Activated CD8-positive, alpha-beta memory T cell treated with anti-CD3 and anti-CD28 coated beads for 48 hours (primary cell): ENCODE results near the gene PNKD.

Source experiments
- DNase-seq, 3 experiments: peaks; one replicate each; pipeline ENCODE4 v3.0.0-alpha.2; 2020; ENCODE audit warnings: low read depth in 2 of 3, low spot score in 2 of 3

PNKD gene, protein sequence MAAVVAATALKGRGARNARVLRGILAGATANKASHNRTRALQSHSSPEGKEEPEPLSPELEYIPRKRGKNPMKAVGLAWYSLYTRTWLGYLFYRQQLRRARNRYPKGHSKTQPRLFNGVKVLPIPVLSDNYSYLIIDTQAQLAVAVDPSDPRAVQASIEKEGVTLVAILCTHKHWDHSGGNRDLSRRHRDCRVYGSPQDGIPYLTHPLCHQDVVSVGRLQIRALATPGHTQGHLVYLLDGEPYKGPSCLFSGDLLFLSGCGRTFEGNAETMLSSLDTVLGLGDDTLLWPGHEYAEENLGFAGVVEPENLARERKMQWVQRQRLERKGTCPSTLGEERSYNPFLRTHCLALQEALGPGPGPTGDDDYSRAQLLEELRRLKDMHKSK

DNA sequence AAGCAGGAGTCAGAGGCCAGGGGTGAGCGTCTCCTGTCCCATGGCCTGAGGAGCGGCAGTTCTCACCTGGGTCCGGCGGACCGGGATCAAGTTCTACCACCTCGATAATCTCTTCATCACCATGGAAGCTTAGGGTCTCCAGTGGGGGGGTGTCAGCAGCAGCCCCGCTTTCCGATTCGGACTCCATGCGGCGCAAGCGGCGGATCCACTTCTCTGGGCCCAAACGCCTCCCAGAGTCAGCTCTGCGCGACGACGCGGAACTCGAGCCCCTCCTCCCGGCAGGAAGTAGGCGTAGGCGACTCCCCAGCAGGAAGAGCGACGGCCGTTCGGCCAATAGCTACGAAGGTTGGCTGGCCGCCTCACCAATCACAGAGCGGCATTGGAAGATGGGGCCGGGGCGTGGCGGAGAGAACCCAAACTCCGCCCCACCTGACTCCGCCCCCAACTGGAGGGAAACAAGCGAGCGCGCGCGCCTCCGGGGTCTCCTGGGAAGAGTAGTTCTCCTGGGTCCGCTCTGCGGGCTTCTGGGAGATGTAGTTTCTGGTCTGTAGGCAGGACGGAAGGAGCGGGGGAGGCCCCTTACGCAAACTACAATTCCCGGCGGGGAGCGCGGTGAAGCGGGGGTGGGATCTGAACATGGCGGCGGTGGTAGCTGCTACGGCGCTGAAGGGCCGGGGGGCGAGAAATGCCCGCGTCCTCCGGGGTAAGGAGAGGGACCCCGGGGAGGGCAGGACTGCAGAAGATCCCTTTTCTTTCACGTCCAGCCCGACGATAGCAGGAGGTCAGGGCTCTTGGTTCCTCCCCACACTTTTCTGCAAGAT lies at the start of gene PNKD, which contains the start of gene AAMP:
Gene PNKD (plus strand): TSS at position 620 of the 821 bp plus-strand sequence. CDS start 17 bp downstream, at position 637.
Gene AAMP (minus strand): TSS at position 238 of the 821 bp plus-strand sequence. CDS start 51 bp downstream, at position 187.
- DNase-seq: peak; percentile 99

DNA sequence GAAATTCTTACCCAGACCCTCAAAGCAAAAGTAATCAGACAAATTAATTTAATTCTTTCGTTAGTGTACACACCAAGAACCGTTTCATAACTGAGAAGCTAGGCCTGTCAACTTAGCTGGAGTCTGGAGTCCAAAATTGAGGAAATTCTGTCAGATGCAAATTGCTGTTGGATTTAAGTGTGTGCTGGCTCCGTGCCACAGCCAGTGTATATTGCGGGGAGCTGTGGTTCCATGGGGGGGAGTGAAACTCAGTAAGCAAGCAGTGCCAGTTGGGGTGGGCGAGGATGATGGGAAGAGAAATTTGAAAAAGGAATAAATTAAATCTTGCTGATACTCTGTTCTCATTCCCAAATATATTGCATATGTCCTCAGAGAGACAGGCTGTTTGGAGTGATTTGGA lies 49.3 kb upstream of the PNKD start:
- no peak for DNase-seq

DNA sequence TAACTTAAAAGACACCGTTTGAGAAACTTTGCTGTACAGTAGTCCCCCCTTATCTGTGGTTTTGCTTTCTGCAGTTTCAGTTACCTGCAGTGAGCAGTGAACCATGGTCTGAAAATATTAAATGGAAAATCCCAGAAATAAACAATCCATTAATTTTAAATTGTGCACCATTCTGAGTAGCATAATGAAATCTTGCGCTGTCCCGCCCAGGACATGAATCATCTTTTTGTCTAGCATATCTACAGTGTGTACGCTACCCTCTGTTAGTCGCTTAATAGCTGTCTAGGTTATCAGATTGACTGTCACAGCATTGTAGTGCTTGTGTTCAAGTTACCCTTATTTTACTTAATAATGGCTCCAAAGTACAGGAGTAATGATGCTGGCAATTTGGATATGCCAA lies 47.3 kb upstream of the PNKD start:
- no peak for DNase-seq

DNA sequence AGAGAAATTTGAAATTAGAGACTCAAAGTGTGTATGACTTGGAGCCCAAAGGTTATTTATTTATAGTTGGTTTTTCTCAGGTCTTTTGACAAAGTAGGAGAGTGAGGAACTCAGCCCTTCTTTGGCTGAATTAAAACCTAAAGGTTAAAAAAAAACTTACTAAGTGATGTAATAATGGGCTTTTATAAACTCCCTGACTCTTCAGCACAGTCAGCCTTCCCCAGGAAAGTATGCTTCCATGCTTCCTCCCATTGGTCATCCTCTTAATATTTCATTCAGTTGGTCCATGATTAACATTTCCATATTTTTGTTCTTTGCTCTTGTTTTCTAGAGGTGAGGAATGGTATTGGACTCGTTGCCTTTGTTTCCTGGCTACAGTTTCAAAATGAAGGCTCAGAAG lies 46.1 kb upstream of the PNKD start:
- no peak for DNase-seq

DNA sequence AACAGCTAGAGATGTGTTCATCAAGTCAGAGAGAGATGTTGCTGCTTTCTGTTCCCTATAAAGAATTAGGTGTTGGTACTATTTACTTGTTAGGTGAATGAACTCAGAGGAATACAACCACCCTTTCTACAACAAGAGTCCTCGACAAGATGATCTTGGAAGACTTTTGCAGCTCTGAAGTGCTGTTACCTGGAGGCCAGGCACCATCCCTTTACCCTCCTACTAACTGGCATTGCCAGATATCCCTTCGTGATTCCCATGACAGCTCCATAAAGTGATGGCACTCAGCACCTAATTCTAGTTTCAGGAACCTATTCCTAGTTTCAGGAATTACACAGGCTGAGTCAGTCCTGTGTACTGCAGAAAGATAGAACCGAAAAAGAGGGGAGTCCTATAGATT lies 43.4 kb upstream of the PNKD start:
- no peak for DNase-seq

DNA sequence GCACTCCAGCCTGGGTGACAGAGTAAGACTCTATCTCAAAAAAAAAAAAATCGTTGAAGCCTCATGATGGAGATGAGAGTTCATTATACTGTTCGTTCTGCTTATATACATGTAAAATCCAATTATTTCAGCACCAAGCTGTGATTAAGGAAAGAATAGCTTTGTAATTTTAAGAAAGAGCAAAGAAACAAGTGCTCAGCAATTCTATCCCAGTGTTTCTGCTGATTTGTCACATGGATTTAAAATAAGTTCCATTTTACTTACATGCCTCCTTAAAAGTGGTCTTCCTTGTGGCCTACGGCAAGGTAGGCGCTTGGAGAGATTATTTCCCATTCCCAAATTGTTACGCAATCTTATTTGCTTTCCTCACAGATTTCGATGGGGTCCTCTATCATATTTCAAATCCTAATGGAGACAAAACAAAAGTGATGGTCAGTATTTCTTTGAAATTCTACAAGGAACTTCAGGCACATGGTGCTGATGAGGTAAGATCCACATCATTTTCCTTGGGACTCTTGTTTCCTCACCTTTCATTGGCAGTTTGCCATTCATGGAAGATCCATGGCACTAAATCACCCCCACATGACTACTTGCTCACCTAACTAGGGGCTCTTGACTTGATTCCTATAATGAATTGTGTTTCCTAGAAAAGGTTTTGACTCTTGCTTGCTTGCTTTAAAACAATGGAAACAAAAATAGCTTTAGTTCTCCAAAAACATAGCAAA lies 41.8 kb upstream of the PNKD start:
- DNase-seq: no peak

DNA sequence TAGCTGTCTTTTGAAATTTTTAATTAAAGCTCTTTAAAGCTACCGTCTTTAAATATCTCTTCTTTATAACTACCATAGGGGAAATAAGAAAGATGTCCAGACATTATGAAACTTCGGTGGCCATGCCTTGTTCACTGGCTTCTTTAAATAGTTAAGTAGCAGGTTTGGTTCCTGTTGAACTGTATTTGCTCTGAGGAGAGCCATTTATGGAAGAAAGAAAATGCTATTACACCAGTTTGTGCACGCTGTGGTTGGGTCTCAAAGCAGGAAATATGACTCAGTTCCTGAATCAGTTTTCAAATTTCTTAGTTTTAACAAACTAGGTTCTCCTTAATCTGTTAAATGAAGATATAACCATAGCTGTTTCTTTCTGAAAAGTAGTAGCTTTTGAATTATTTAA lies 41.1 kb upstream of the PNKD start:
- DNase-seq: no peak

DNA sequence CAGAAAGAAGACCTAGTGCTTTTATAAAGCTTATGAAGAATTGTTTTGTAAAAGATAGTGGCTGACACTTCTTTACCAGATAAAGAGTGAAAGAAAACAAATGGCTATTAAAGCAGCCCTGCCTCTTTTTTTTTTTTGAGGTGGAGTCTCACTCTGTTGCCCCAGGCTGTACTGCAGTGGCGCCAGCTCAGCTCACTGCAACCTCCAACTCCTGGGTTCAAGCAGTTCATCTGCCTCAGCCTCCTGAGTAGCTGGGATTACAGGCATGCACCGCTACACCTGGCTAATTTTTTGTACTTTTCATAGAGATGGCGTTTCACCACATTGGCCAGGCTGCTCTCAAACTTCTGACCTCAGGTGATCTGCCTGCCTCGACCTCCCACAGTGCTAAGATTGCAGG lies 40.5 kb upstream of the PNKD start:
- no peak for DNase-seq

DNA sequence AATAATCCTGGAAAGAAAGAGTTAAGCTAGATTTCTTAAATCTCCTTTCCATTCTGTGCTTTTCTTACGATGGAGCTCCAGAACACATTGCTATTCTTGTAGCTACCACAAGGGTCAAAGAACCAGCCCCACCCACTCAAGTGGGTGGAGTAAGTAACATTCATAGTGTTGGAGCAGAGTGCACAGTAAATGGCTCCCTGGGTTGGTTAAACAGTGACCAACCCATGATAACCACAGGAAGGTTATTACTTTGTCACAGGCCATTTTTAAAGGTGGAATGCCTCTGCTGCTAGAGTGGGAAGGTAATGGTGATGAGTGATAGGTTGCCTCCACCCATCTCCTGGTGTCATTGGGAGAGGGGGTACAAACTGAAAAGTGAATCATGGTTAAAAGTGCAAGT lies 39.4 kb upstream of the PNKD start:
- no peak for DNase-seq

DNA sequence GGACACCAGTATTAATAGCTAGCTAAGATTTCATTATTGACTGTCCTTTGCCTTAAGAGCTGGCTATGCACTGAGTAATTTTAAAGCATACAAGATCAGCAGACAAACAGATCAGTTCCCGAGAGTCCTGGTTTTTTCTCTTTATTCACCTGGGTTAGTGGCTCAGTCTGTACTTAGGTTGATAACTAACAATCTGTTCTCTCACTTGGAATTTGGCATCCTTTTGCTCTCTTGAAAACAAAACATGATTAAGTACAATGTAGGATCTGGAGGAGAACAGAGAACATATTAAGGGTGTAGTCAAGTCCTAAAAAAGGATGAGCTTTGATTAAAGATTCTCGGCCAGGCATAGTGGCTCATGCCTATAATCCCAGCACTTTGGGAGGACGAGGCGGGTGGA lies 36.8 kb upstream of the PNKD start:
- no peak for DNase-seq

DNA sequence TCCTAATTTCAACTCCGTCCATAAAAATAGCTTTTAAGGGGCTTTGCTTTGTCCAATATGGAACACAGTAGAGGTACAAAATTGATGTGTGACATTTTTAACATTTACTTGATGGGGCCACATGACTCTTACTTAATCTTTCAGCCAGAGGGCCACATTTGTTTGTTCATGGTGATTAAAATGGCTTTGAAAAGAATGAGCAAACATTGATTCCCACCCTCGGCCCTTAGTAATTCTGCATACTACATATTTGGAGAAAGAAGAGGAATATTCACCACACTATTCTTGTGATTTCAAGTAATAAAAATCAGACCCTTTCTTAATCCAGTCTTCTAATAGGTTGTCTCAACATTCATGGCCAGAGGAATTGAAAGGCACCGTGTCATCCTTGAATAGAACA lies 35.8 kb upstream of the PNKD start:
- no peak for DNase-seq

DNA sequence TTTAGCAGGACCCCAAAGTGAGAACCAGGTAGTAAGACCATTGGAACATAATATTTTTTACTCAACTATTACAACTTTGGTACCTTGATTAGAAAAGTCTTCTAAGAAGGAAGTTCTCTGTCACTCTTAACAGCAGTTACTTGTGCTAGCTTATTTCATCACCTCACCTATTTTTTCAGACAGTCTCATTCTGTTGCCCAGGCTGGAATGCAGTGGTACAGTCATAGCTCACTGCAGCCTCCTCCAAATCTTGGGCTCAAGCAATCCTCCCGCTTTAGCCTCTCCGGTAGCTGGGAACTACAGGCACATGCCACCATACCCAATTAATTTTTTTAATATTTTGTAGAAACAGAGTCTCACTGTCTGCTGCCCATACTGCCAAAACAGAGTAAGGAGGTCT lies 35.3 kb upstream of the PNKD start:
- no peak for DNase-seq

DNA sequence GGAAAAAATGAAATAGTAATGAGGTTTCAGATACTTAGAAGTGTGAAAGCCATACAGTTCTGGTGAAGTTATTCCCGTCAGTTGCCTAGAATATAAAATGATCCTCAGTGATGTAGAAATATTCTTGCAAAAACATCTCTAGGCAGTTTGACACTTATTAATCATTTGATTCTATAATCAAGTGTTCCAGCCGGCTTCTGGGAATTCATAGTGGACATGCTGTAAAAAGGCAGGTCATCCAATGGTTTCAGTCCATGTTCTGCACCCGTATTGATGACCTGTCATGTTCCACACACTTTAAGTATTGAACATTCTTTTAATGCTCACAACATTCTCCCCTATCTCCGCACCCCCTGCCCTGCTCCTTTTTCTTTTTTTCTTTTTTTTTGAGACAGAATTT lies 33.5 kb upstream of the PNKD start:
- DNase-seq: no peak

DNA sequence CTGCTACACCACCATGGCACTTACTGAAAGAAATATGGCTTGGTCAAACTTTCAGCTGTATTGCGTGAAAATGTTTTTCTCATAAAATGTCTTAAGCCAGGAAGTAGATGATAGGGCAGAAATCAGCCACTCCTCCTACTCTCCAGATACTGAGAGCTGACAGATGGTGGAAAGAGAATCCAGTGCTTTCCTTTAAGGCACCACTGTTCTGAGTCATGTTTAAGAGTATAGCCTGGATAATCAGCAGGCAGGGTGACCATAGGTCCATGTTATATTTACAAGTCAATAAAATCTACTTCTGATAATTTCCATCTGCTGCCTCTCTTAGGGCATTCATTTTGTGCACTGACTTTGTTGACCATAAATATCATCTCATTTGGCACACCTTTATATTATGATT lies 31.4 kb upstream of the PNKD start:
- DNase-seq: no peak

DNA sequence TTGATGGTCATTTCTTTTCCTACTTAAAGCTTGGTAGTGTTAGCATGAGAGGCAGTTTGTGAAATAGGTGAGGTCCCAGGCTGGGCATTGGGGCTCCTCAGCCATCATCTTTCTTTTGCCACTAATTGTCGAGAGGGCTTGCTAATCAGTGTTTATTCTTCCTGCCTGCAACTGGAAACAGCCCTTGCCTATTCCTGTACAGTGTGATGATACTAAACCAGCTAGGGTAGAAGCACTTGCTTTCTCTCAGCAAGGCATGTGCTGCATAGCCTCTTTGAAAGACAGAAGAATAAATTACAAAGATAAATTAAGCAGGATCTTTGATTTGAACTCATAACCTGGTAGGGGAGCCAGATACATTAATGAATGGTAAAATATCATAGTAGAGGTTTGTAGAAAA lies 26.1 kb upstream of the PNKD start:
- no peak for DNase-seq

DNA sequence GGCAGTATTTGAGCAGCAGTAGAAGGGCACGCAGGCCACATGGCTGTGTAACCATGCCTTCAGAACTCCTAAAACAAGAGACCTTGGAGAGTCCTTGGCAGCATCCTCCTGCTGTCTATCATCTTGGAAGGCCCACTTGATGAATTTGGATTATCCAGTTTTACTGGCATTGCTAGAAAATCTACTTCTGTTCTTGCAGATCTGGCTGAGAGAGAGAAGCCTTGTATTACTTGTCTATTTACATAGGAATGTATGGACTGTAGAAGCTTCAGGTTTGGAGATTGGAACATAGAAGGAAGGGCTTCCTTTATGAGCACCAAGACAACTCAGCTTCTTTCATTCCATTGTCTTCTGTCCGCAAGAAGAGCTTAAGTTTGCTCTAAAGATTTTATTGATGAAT lies 25.7 kb upstream of the PNKD start:
- DNase-seq: no peak

DNA sequence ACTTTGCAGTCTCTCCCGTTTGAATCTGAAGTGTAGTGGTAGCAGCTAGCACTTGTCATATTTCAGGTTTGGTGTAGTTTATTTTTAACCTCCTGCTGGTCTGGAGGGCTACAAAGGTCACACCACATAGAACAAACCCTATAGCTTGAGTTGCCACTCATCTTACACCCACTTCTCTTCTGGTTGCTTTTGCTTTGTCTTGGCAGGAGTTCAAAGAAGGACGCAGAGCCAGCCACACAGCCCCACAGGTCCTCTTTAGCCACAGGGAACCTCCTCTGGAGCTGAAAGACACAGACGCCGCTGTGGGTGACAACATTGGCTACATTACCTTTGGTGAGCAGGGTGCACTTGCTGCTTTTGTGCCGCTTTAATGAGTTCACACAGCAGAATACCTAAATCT lies 25.1 kb upstream of the PNKD start:
- no peak for DNase-seq

DNA sequence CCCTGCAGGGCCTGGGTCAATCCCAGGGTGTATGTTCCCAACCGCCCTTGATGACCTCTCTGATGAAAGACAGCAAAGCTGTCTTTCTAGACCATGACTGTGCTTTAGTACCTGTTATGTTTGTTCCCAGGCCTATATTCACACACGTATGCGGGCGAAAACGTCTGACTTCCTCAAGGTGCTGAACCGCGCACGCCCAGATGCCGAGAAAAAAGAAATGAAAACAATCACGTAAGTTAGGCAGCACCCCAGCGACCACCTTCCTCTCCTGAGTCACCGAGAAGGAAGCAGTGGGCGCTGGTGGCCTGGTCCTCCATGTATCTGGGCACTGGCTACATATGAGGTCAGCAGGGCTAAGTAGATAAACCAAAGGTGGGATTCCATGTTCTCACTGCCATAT lies 20.6 kb upstream of the PNKD start:
- DNase-seq: no peak

DNA sequence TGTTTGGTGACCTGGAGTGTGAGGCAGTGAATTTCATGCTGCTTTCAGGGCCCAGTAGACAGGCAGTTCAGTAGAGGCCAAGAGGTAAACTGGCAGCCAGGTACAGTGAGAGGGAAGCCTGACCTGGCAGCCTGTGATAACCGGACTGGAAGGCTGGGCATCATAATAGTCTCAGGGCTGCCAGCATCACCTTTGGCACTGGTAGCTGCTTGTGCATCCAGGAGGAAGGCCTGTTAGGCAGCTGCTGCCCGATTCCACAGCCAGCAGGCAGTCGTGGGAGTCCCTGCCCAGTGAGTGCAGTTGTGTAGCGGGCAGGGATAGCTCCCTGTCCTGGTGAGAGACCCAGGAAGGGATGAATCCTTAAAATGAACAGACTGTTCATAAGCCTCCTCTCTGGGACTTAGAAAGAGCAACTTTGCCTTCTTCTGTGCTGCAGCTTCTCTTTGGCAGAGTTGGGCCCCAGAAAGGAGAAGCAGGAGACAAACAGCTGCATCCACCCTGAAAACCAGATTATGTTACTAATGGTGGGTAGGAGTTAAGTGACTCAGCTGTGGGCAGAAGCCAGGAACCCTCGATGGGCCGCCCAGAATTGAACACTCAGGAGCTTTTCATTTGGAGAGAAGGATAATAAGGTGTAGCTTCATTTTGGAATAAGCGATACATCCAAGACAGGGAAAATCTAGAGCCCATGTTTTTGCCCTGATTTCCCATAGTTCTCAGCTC lies 17.6 kb upstream of the PNKD start:
- no peak for DNase-seq

DNA sequence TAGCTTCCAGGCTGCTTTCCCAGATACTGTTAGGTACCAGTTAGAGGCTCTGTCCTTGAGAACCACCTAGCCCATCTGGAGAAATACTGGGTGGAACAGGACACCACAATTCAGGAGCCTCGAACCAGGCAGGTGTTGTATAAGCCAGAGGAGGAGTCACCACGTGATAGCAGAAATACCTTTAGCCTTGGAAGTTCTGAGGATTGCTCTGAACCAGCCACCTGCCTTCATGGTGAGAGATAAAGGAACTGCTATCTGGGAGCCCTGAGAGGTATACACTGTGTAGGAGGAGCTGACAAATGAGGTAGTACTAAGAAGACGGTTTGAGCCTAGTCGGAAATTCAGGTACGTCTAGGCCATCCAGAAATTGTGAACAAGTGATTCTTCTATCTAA lies 17.1 kb upstream of the PNKD start:
- DNase-seq: no peak

DNA sequence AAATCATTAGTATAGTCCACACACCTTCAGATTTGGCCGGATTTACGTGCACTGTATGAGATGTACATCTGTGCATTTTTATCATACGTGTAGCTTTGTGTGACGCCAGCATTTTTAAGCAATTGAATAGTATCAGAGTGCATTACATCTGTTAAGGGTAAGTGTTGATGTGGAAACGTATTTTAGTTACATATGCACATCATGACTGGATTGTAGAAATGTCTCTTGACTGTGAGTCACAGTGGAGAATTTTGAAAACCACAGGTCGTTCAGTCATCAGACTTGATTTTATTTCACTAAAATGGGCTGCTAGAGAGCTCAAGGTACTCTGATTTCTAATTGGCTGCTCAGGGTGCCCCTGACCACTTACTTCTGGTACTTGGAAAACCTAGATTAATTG lies 14.9 kb upstream of the PNKD start:
- no peak for DNase-seq
